IMR-90 (cell line): ENCODE data around the gene UBE2QL1.

Source experiments
- FOS ChIP-seq: fragments of 150-350 bp; IDR thresholded peaks from 2 replicates; pipeline ENCODE4 v1.6.1; 2016; ENCODE audit warnings: low read depth, low read length
- MXI1 ChIP-seq: IDR thresholded peaks from 2 replicates; pipeline ENCODE4 v1.6.1; 2012; ENCODE audit warnings: low read depth, mild to moderate bottlenecking, low read length, moderate library complexity, borderline replicate concordance
- POLR2A ChIP-seq: IDR thresholded peaks from 2 replicates; pipeline ENCODE4 v1.6.1; 2012; ENCODE audit warnings: mild to moderate bottlenecking, low read depth, low read length
- SMC3 ChIP-seq: fragments of 150-350 bp; IDR thresholded peaks from 2 replicates; pipeline ENCODE4 v1.6.1; 2016; ENCODE audit warnings: low read depth, mild to moderate bottlenecking, antibody characterized with exemption, low read length, moderate library complexity
- TF ChIP-seq, protein P1 (sequence below): conservative IDR thresholded peaks from 2 replicates; pipeline ENCODE4 v1.5.1; 2012; ENCODE audit warnings: mild to moderate bottlenecking, low read depth, low read length, improper control_type of control experiment

DNA sequence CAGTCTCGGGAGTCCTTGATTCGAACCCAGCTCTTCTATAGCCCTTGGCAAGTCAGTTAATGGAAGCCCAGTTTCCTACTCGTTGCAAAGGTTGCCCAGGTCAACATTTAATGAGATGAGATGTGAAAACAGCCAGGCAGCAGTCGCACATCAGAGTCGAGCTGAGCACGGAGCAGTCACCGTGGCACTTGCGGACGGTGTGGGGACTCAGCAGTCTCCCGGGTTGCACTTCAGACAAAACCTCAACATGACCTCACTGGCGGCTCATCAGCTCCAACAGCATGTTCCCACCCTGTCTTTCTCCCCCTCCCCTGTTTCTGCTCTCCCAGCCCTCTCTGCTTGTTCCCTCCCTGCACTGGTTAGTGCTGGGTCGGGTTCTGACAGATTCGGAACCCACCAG, 35.8 kb downstream of the UBE2QL1 start:
- TF ChIP-seq, protein P1, sequence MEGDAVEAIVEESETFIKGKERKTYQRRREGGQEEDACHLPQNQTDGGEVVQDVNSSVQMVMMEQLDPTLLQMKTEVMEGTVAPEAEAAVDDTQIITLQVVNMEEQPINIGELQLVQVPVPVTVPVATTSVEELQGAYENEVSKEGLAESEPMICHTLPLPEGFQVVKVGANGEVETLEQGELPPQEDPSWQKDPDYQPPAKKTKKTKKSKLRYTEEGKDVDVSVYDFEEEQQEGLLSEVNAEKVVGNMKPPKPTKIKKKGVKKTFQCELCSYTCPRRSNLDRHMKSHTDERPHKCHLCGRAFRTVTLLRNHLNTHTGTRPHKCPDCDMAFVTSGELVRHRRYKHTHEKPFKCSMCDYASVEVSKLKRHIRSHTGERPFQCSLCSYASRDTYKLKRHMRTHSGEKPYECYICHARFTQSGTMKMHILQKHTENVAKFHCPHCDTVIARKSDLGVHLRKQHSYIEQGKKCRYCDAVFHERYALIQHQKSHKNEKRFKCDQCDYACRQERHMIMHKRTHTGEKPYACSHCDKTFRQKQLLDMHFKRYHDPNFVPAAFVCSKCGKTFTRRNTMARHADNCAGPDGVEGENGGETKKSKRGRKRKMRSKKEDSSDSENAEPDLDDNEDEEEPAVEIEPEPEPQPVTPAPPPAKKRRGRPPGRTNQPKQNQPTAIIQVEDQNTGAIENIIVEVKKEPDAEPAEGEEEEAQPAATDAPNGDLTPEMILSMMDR, result no peak
- TF ChIP-seq SMC3, result no peak
- no peak for TF ChIP-seq POLR2A
- no peak for TF ChIP-seq MXI1
- no peak for TF ChIP-seq FOS
